ENCODE data around the gene ELP1.

DNA sequence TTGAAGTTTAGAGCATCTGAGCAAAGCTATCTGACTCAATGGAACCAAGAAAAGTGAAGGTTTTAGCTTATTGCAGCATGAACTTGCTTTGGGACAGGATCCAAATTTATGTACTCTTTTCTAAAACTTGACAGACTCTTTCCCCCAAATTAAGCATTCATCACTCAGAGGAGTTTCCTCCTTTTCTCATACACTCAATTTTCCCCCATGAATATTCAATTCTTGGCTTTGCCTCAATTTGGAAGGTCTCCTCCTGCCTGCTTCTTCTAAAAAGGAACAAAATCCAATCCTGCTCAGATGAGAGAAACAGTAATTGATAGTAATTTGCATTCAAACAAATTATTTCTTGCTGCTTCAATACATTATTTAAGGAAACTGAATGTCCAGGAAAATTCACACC lies 66.8 kb downstream of the ELP1 start:
- TF ChIP-seq SIN3A (IDR thresholded peaks at IDR 0.05; ENCODE audit: borderline replicate concordance, insufficient read depth, low read length) = no peak
- no peak for TF ChIP-seq TAF1 (IDR thresholded peaks at IDR 0.05; ENCODE audit: borderline replicate concordance, insufficient read depth, low read length)
- TF ChIP-seq POLR2AphosphoS5 (IDR thresholded peaks at IDR 0.05; ENCODE audit: low read depth, low read length) = no peak
- TF ChIP-seq, protein P1, sequence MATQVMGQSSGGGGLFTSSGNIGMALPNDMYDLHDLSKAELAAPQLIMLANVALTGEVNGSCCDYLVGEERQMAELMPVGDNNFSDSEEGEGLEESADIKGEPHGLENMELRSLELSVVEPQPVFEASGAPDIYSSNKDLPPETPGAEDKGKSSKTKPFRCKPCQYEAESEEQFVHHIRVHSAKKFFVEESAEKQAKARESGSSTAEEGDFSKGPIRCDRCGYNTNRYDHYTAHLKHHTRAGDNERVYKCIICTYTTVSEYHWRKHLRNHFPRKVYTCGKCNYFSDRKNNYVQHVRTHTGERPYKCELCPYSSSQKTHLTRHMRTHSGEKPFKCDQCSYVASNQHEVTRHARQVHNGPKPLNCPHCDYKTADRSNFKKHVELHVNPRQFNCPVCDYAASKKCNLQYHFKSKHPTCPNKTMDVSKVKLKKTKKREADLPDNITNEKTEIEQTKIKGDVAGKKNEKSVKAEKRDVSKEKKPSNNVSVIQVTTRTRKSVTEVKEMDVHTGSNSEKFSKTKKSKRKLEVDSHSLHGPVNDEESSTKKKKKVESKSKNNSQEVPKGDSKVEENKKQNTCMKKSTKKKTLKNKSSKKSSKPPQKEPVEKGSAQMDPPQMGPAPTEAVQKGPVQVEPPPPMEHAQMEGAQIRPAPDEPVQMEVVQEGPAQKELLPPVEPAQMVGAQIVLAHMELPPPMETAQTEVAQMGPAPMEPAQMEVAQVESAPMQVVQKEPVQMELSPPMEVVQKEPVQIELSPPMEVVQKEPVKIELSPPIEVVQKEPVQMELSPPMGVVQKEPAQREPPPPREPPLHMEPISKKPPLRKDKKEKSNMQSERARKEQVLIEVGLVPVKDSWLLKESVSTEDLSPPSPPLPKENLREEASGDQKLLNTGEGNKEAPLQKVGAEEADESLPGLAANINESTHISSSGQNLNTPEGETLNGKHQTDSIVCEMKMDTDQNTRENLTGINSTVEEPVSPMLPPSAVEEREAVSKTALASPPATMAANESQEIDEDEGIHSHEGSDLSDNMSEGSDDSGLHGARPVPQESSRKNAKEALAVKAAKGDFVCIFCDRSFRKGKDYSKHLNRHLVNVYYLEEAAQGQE (IDR thresholded peaks at IDR 0.05; ENCODE audit: insufficient read depth in 1 of 2, low read depth in 2 of 2, low read length in 2 of 2) = no peak

Measured in PFSK-1 (cell line).